HG02943 (cell line): Measurements from ENCODE around the gene TMEM135.
"Not testable (repeated sequence)": the region's sequence is repeated elsewhere in the genome, so short reads cannot be mapped to it uniquely, and the experiment has no call there.

ENCODE experiments used
- ATAC-seq: cut with Tn5 transposase; IDR thresholded peaks from one replicate; pipeline ENCODE4 v1.9.1; 2021; ENCODE audit warnings: mild to moderate bottlenecking, low read depth, moderate library complexity; ENCODE audit not compliant: unreplicated experiment

Gene TMEM135

DNA sequence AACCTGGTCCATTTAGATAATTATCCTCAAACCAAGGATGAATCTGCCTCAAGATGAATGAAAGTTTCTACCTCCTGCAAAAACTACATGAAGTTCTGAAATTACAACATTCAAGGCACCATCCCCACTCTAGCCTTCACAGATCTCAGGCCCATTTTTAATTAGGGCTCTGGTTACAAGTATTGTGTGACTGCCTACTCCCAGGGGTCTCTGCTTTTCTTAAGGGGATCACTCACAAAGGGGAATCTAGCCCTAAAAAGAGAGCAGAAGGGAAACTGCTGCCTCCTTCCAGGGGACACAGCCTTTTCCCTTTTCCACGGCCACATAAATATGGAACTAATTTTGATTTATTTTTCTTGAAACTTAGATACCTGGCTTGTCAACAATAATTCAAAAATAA, 17.4 kb upstream of the TMEM135 start:
- ATAC-seq, result no peak

GRCh38 chr11:87020764-87021365, 16.9 kb upstream of the TMEM135 start:
- no peak for ATAC-seq

DNA sequence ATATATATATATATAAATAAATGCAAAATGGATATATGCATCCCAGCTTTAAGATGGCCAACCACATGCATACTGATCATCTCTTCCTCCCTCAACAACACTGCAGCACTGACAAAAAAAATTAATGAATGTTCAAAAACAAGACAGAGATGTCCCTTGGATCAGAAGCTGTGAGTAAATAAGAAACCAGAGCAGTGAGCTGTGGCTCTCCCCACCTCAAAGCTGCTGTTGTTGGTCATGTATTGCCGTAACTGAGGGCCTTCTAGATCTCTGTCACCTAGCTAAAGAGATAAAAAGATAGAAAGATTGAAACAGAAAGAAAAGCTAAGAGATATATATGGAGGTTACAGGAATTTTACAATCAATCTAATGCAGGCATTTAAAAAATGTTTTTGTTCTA, 15.5 kb upstream of the TMEM135 start:
- ATAC-seq, result peak; percentile 68

- ATAC-seq, result no peak
These were observed 15.0 kb upstream of the TMEM135 start for GRCh38 chr11:87022738-87023137.

GRCh38 chr11:87026415-87026814, 11.3 kb upstream of the TMEM135 start:
- not testable (repeated sequence) for ATAC-seq

DNA sequence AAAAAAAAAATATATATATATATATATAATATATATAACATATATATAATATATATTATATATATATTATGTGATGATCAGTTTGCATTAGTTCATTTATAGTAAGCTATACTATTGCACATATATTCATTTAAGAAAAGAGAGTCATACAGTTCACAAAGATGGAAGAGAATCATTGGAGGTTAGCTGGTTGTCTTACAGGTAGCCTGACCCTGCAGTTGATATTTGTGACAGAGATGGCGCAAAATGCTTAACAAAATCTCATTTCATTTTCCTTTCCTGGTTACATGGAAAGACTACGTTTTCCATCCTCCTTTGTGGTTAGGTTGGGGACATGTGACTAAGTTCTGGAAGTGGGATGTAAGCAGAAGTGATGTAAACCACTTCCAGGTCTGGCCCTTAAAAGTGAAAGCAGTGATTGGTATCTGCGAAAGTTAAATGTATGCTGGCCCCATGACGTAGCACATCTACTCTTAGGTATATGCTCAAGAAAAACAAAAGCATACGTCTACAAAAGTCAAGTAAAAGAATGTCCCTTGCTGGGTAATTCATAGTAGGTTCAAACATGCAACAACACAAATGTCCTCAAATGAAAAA, 7.2 kb upstream of the TMEM135 start:
- no peak for ATAC-seq

DNA sequence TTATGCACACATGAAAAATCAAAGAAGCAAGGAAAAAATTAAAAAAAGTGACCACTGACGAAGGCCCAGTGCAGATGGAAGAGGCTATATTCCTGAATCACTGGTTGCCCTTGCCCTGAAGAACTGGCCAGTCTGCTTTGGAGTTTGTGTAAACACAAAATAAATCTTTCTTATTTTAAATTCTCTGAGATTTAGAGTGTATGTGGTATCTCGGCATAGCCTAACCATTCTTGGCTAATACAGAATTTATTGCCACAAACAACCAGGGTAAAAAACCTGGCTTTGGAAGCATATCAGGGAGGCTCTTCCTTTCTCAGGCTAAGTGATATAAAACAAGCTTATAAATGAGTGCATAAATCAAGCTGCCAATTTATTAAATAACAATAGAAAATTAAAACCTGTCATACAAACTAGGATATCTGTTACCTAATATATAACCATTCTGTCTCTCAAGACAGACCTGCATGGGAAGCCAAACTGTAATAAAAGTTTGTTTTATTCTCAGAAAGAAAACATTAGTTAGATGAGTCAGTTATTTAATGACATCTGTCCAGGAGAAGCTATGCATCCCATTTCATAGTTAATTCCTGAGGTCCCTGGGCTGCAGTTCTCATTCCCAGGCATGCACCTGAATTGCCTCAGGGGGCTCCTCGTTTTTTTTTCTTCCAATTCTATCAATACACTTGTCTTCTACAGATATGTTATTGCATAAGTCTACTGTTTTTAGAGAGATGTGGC, 6.1 kb upstream of the TMEM135 start:
- no peak for ATAC-seq

- ATAC-seq, result no peak
These were observed 4.2 kb upstream of the TMEM135 start for GRCh38 chr11:87033561-87033960.

- ATAC-seq, result no peak
These were observed 1.7 kb upstream of the TMEM135 start for GRCh38 chr11:87035976-87036583.

- peak; percentile 14 for ATAC-seq
These were observed 831 bp upstream of the TMEM135 start for GRCh38 chr11:87036756-87037449.

DNA sequence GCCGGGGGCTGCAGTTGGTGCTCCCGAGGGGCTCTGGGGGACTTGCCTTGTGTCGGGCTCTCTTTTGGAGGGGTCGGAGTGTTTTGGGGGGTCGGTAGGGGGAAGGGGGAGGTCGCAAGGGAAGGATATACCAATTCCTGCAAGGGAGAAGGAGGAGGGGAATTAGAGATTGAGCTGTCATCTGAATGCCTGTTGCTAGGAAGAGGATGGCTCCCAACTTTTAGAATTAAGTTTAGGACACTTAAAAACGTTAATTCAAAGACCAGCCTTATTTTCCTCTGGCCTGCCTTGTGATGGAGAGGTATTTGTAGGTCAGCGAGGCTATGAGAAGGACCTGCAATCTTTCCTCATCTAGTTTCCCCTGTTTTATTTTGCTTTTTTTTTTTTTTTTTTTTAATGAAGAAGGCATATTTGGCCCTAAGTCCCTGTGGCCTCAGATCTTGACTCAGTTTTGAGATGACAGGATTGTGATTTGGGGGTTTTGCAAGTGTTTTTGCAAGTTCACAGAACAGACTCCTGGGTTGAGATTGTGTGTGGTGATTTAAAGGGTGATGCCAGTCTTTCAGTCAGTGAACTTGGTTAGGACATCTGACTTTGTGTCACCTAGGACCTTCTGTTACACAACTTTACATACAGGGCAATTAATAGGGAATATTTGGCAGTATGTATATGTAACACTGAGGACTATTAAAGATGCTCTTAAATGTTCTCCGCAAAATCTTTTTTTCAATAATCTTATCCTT, 672 bp downstream of the TMEM135 start:
- no peak for ATAC-seq

- no peak for ATAC-seq
These were observed 1.6 kb downstream of the TMEM135 start for GRCh38 chr11:87039371-87039770.

DNA sequence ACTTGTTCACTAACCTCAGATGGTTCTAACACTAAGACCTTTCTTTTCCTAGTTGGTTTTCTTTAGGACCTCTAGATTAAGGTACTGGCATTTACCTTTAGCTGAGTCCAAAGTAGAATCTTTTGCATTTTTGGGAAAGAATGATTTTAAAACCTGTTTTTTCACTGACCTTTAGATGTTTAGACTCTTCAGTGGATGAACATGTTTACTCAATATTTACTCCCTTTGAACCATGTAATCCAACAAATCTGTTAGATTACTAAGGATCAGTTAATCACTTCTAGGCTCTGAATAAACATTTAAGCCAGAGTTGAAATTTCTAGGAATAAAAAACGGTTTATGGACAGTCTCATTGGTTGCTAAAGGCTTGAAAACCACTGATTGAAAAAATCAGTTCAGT, 6.2 kb downstream of the TMEM135 start:
- ATAC-seq, result no peak

DNA sequence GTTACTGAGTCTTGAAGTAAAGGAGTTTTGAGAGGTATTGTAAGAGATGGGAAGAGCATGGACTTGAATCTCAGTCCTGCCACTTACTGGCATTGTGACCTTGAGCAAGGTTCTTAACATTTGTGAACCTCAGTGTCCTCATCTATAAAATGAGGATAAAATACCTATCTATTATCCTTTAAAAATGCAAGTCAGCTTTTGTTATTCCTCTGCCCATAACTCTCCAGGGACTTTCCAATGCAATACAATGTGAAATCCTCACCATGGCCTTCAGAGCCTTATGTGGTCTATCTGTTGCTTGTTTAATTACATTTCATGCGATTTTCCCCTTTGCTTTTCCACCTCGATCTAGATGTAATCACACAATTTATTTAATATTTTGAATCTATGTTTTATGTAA, 9.1 kb downstream of the TMEM135 start:
- no peak for ATAC-seq

DNA sequence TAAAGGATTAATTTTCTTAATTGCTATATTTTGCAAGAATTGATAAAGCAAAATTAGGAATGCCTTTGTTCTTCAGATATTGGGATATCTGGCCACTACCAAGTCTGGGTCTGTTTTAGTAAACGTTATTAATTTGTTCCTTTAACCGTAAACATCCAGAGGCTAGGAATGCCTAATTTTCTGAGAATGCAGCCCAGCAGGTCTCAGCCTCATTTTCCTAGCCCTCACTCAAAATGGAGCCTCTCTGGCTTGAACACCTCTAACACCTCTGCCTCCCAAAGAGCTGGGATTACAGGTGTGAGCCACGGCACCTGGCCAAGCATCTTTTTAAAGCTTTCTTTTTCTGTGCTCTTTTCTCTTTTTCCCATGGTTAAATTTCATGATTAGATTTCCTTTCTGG, 18.4 kb downstream of the TMEM135 start:
- no peak for ATAC-seq

- no peak for ATAC-seq
These were observed 20.0 kb downstream of the TMEM135 start for GRCh38 chr11:87057749-87058148.

DNA sequence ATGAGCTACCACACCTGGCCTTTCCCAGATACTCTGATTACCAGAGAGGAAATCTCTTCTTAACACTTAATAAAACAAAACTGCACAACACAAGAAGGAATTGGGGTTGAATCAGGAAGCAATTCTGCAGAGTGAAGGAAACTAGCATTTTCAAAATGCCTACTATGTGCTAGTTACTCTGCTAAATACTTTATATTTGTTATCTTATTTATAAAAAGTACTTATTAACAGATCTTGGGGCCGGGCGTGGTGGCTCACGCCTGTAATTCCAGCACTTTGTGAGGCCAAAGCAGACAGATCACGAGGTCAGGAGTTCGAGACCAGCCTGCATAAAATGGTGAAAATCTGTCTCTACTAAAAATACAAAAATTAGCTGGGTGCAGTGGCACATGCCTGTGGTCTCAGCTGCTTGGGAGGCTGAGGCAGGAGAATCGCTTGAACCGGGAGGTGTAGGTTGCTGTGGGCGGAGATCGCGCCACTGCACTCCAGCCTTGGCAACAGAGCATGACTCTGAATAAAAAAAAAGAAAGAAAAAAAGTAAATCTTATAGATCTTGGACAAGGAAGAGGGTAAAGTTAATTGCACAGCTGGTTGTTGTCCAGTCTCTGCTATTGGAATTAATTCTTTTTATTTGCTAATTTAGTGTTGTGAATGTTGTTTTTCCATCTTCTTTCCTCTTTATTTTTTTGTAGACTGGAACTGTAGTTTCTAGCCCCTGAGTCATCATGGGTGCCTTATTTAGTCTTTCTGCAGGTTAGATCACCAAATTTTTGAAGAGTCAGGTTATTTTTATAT, 22.1 kb downstream of the TMEM135 start:
- ATAC-seq, result no peak

- ATAC-seq, result no peak
These were observed 24.0 kb downstream of the TMEM135 start for GRCh38 chr11:87061766-87062165.

DNA sequence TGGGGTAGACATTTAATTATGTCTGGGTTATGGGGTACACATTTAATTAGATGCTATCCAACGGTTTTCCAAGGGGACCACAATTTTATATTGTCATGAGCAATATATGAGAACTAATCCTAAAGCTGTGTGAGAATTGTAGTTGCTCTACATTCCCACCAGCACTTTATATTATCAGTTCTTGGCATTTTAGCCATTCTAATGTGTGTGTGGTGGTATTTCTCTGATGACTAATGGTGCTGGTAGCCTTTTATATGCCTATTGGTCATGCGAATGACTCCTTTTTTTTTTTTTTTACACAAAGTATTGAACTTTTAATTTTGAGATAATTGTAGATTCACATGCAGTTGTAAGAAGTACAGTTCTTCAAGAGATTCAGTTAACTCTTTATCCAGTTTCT, 26.2 kb downstream of the TMEM135 start:
- ATAC-seq, result no peak

DNA sequence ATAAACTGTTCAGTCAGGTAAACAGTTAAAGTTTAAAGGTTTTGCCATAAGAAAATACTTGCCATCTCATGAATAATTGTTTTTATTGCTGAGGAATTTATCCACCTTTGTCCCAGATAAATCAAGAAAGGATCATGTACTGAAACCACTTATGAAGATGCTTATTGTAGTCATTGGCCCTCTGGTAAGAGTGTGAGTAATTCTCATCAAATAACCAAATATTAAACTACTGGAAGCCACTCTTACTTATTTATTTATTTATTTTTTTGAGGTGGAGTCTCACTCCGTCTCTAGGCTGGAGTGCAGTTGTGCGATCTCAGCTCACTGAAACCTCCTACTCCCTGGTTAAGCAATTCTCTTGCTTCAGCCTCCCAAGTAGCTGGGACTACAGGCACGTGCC, 35.1 kb downstream of the TMEM135 start:
- ATAC-seq, result no peak
